Glutamatergic neuron (in vitro differentiated cells): Measurements from ENCODE around the gene RAB30. TPM values are rescaled to one million over a fixed set of nuclear protein-coding genes. Genes with fewer than 3 reads are reported as not detected.

Source experiments
- DNase-seq: peaks from one replicate; pipeline ENCODE4 v3.0.0; 2022
- H3K27ac Mint-ChIP-seq: one replicate; pipeline ENCODE4 v1.8.0; 2020; ENCODE audit warnings: mild to moderate bottlenecking, mixed read lengths, inconsistent platforms; ENCODE audit not compliant: unreplicated experiment
- H3K27me3 Mint-ChIP-seq: one replicate; pipeline ENCODE4 v1.8.0; 2020; ENCODE audit warnings: mild to moderate bottlenecking, moderate library complexity, mixed read lengths, inconsistent platforms; ENCODE audit not compliant: unreplicated experiment
- H3K36me3 Mint-ChIP-seq: one replicate; pipeline ENCODE4 v1.8.0; 2020; ENCODE audit warnings: mild to moderate bottlenecking, mixed read lengths, inconsistent platforms; ENCODE audit not compliant: unreplicated experiment
- H3K4me1 Mint-ChIP-seq: one replicate; pipeline ENCODE4 v1.8.0; 2020; ENCODE audit warnings: mild to moderate bottlenecking, low read depth, mixed read lengths, inconsistent platforms; ENCODE audit not compliant: unreplicated experiment
- H3K4me3 Mint-ChIP-seq: one replicate; pipeline ENCODE4 v1.8.0; 2020; ENCODE audit warnings: mild to moderate bottlenecking, mixed read lengths, inconsistent platforms; ENCODE audit not compliant: unreplicated experiment
- H3K9me3 Mint-ChIP-seq: one replicate; pipeline ENCODE4 v1.8.0; 2020; ENCODE audit warnings: mild to moderate bottlenecking, moderate library complexity, mixed read lengths, inconsistent platforms; ENCODE audit not compliant: unreplicated experiment
- CTCF ChIP-seq: fragments of 200-600 bp; sonication (generic); IDR thresholded peaks from one replicate; pipeline ENCODE4 v1.5.0; 2021; ENCODE audit not compliant: partially characterized antibody, unreplicated experiment
- long read RNA-seq: library from polyadenylated mRNA; unstranded; transcript quantifications from one replicate; pipeline ENCODE4 v2.0.0, GENCODE V29; 2020; ENCODE audit not compliant: unreplicated experiment
- total RNA-seq: library from RNA; stranded (reverse); fragmentation: NEBNext Ultra II Directional; extraction: Animal tissue kit (Norgen Biotek cat#: 25700); gene quantifications from one replicate; pipeline ENCODE4 v1.2.1, GENCODE V29; 2021; ENCODE audit not compliant: unreplicated experiment

RAB30 gene
- total RNA-seq, result 59.4 TPM
- long read RNA-seq, full-length matches to known transcripts, result 5 of 8 reads
- long read RNA-seq, partial matches to known transcripts, result 0 of 8 reads
- long read RNA-seq, other reads (novel, unspliced or antisense), result 3 of 8 reads

DNA sequence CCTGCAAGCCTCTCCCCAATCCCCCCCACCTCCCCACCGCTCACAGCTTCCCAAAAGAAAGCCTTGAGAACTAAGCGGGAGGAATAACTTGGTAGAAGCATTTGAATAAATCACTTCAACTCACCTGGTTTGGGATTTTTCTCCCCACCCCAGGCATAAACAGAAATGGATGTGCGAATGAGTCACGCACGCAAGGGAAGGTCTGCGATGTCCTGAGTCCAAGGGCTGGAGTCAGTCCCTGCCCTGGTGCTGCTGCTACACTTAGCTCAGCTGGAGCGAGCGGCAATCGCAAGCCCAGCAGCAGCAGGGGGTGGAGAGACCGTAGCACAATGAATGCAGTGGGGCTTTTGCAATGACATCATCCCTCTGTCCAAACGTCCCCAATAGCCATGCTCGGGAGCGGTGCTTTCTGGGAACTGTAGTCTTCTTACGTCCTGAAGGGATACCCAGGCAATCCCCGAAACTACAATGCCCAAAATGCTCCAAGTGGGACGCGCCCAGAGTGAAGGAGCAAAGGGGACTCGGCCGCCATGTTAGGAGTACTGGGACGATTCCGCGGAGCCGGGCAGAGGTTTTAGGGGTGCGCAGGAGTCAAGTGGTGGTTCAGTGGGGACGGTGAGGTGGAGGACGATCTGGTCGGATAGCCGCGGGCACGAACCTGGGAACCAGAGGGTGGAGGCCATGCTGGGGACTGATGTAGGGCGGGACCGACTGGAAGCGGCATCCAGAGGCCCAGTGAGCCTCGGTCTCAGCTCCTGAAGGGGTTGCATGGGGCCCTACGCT lies at the start of gene RAB30:
TSS of gene RAB30 (minus strand) at position 331 of the 783 bp plus-strand sequence. CDS start 74,581 bp downstream, outside the sequence.
- H3K36me3 Mint-ChIP-seq, result no peaks in the 10 kb centered on the region
- no peak for TF ChIP-seq CTCF
- peaks cover 24% of the 10 kb centered on the region for H3K4me1 Mint-ChIP-seq
- no peaks in the 10 kb centered on the region for H3K9me3 Mint-ChIP-seq
- H3K4me3 Mint-ChIP-seq, result no peak within 1 kb of the TSS
- H3K27me3 Mint-ChIP-seq, result no peaks in the 10 kb centered on the region
- DNase-seq, result peak; percentile 89
- no peak within 1 kb of the TSS for H3K27ac Mint-ChIP-seq

DNA sequence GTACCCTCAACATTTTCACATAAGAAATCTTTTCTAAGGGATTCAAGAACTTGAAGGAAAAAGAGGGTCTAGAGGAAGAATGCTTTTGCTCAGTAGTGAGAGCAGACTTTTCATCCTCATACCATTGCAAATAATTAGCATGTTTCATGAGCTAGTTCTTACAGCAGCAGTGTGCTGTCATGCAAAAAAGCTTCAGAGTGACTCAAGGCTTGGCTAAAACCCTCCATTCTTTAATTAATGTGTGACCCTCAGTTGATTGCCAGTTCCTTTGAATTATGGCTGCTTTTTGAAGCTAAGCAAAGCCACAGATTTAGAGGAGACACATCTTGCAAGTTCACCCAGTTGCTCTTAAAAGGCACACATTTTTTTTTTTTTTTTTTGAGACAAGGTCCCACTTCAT lies 48.6 kb upstream of the RAB30 start:
- TF ChIP-seq CTCF, result no peak
- H3K4me3 Mint-ChIP-seq, result no peak overlapping the region
- no peaks in the 10 kb centered on the region for H3K9me3 Mint-ChIP-seq
- peaks cover 14% of the 10 kb centered on the region for H3K4me1 Mint-ChIP-seq
- H3K27me3 Mint-ChIP-seq, result no peaks in the 10 kb centered on the region
- no peaks in the 10 kb centered on the region for H3K36me3 Mint-ChIP-seq
- DNase-seq, result no peak
- H3K27ac Mint-ChIP-seq, result no peak overlapping the region

GRCh38 chr11:83119216-83119615 lies 47.5 kb upstream of the RAB30 start:
- Mint-ChIP-seq H3K9me3 (no peaks in the 10 kb centered on the region), H3K4me3 (no peak overlapping the region), H3K27ac (no peak overlapping the region), H3K27me3 (no peaks in the 10 kb centered on the region), H3K36me3 (no peaks in the 10 kb centered on the region), H3K4me1 (peaks cover 17% of the 10 kb centered on the region)
- TF ChIP-seq CTCF, result no peak
- DNase-seq, result no peak

GRCh38 chr11:83118814-83119213 lies 47.1 kb upstream of the RAB30 start:
- no peaks in the 10 kb centered on the region for H3K27me3 Mint-ChIP-seq
- no peak for TF ChIP-seq CTCF
- H3K4me3 Mint-ChIP-seq, result no peak overlapping the region
- H3K9me3 Mint-ChIP-seq, result no peaks in the 10 kb centered on the region
- H3K4me1 Mint-ChIP-seq, result peaks cover 17% of the 10 kb centered on the region
- H3K27ac Mint-ChIP-seq, result no peak overlapping the region
- H3K36me3 Mint-ChIP-seq, result no peaks in the 10 kb centered on the region
- DNase-seq, result no peak

GRCh38 chr11:83116015-83116641 lies 44.4 kb upstream of the RAB30 start:
- Mint-ChIP-seq H3K27ac (no peak overlapping the region), H3K4me1 (peaks cover 8% of the 10 kb centered on the region), H3K9me3 (no peaks in the 10 kb centered on the region), H3K36me3 (no peaks in the 10 kb centered on the region), H3K4me3 (no peak overlapping the region), H3K27me3 (no peaks in the 10 kb centered on the region)
- no peak for TF ChIP-seq CTCF
- no peak for DNase-seq
